GM03348 (cell line): ENCODE measurements around the gene RUSC2.
"Not testable (repeated sequence)": the region's sequence is repeated elsewhere in the genome, so short reads cannot be mapped to it uniquely, and the experiment has no call there.

Source experiments
- DNase-seq: peaks from one replicate; pipeline ENCODE4 v3.0.0; 2012; ENCODE audit warnings: low spot score

RUSC2 gene

DNA sequence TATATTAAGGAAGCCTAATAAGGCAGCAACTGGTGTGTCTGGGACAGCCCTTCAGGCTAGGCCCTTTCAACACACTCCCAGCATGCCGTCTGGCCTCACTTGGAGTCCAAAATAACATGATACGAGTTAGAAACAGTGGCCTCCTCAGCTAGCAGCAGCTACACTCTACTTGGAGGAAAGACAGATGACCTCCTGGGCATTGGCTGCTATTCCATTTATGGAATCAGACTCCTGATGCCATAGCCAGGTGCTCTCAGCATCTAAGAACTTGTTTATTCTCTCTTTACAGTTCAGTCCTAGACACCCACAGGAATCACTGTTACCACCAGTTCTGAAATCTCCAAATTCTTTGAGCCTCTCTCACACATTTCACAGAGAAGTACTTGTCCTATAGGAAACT, 31.8 kb downstream of the RUSC2 start:
- DNase-seq: peak; percentile 28

- DNase-seq: no peak
These were observed 32.3 kb downstream of the RUSC2 start for GRCh38 chr9:35522187-35522586.

GRCh38 chr9:35522700-35523099, 32.8 kb downstream of the RUSC2 start:
- DNase-seq: no peak

DNA sequence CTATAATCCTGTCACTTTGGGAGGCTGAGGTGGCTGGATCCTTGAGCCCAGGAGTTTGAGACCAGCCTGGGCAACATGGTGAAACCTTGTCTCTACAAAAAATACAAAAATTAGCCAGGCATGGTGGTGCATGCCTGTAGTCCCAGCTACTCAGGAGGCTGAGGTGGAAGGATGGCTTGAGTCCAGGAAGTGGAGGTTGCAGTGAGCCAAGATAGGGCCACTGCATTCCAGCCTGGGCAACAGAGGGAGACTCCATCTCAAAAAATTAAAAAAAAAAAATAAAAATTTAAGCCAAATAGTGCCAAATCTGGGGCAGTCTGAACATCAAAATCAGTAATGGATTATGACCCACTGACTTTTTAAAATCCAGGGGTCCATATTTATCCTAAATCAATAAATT, 33.6 kb downstream of the RUSC2 start:
- DNase-seq: not testable (repeated sequence)

DNA sequence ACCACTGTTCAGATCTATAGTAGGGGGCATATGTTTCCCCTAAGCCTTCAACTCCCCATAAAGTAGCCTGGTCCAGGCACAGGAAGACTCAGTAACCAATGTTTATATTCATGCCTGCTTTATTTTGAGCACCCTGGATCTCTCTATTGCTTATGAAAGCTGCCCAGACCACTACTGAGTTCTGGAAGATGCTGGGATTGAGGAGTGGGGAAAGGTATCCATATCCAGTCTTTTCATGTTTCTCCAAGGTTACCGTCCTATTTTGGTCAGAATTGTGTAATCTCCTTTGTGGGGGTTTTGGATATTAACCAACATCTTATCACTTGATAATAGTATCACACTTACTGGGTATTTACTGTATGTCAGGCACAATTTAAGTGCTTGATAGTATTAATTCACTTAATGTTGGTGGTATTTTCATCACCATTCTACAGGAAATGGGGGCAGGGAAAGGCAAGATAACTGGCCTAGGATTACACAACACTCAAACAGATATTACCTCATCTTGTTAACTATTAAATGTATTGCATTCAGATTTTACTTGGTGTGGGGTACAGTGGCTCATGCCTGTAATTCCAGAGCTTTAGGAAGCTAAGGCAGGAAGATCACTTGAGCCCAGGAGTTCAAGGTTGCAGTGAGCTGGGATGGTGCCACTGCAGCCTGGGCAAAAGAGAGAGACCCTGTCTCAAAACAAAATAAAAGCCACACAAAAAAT, 36.3 kb downstream of the RUSC2 start:
- peak; percentile 47 for DNase-seq

GRCh38 chr9:35529161-35529823, 39.4 kb downstream of the RUSC2 start:
- DNase-seq: no peak

DNA sequence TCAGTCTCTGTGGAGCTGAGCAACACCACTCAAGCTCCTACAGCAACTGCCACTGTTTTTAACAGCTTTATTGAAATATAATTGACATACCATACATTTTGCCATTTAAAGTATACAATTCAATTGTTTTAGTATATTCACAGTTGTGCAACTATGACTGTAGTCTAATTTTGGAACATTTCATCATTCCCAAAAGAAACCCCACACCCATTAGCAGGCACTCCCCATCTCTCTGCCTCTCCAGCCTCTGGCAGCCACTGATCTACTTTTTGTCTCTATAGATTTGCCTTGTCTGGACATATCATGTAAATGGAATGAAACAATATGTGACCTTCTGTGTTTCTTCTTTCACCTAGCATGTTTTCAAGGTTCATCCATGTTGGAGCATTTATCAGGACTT, 43.5 kb downstream of the RUSC2 start:
- no peak for DNase-seq

DNA sequence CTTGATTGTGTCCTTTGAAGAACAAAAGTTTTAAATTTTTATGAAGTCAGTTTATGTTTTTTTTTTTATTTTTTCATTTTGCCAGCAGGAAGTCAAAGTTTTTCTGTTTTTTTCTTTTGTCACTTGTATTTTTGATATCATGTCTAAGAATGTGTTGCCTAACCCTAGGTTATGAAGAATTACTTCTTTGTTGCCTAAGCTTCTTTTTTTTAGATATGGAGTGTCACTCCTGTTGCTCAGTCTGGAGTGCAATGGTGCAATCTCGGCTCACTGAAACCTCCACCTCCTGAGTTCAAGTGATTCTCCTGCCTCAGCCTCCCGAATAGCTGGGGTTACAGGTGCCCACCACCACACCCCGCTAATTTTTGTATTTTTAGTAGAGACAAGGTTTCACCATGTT, 45.0 kb downstream of the RUSC2 start:
- not testable (repeated sequence) for DNase-seq

GRCh38 chr9:35537913-35538312, 48.0 kb downstream of the RUSC2 start:
- DNase-seq: no peak

DNA sequence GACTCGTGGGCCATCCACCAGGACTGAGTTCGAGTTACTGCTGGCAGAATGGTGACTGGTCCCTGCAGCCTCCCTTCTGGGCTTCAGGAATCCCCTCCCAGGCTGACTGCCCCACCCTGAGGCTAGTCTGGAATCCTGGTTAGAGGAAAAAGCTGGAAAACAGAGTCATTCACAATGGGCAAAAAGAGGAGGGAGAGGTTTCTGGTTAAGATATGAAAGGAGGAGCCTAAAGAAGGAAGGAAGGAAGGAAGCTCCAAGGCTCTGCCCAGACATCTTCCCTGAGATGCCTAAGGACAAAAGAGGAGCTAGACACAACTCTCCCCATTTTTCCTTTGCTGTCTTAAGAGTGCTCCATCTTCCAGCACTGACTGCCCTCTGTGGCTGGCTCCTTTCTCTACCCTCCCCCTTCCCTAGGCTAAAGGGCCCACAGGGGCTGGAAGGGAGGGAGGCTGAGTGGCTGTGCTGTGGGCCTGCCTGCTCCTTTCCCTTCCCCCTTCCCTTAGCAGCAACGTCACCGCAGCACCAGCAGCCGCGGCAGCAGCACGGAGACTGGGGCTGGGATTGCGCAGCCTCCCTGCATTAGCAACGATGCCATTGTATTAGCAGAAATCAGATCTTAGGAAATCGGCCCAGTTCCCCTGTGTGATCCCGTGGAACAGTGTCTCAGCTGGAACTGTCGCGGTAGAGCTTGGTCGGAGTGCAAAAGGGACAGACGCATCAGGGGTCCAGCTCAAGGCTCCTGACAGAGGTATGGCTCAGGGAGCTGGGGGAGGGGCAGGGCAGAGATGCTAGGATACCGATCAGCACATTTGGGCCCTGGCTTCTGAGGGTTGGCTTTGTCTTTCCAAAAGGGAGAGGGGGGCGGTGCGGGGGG, 48.7 kb downstream of the RUSC2 start:
- DNase-seq: peak; percentile 84
